Measurements from ENCODE around the gene R3HDM4. TPM values are rescaled to one million over a fixed set of nuclear protein-coding genes. Genes with fewer than 3 reads are reported as not detected.

Gene R3HDM4
- total and polyA plus RNA-seq, 9 of the 15 experiments (the other 6 are each of a cell fraction or from before 2014, with no cell fraction given) = 3.2 to 154 (median 59.0) TPM

GRCh38 chr19:953445-954271 lies 40.6 kb upstream of the R3HDM4 start (continued):
- TF ChIP-seq NR2C1 (IDR thresholded peaks at IDR 0.05) (no peak), NR2C1 (tag; IDR thresholded peaks at IDR 0.05) (no peak), TCF3 (CRISPR knock-in tag; IDR thresholded peaks at IDR 0.05) (no peak), OTX1 (CRISPR knock-in tag; IDR thresholded peaks at IDR 0.05) (no peak), E2F6 (IDR thresholded peaks at IDR 0.05; ENCODE audit: borderline replicate concordance in 1 of 2, extremely low read depth in 1 of 2, insufficient read depth in 1 of 2, insufficient read length in 1 of 2, low read depth in 1 of 2, low read length in 1 of 2, poor library complexity in 1 of 2, severe bottlenecking in 1 of 2) (peak in 1 of 2 experiments; percentile 71)

GRCh38 chr19:952680-953444 lies 39.8 kb upstream of the R3HDM4 start:
- 4% methylated on average over 15 of the region's 21 CpGs for WGBS (ENCODE audit: insufficient coverage, low coverage, missing lambda C conversion rate)
- ChIA-PET CTCF (ENCODE audit: low intra/inter-chr PET ratio) (interaction anchor here (0.6 kb wide), 1 partner anchor 34 kb away, joined by 3 read pairs; no protein-coding TSS in a partner anchor), POLR2A (interaction anchor here (1.1 to 1.3 kb wide), 3 partner anchors 9 to 11 kb away, joined by 4 to 8 read pairs (median 4); no protein-coding TSS in a partner anchor)
- H3K4me3 ChIP-seq = peak overlapping the region; percentile 28
- peaks cover 20% of the 10 kb centered on the region; the same call in 1 of the 3 replicates for H3K36me3 ChIP-seq (ENCODE audit: control insufficient read depth, insufficient read depth, low read length)
- H3K79me2 ChIP-seq (ENCODE audit: control insufficient read depth, insufficient read depth, low read length) = peaks cover 85% of the 10 kb centered on the region
- peak; percentile 94 for FAIRE-seq
- H3K27me3 ChIP-seq (ENCODE audit: control insufficient read depth in 2 of 2, insufficient read depth in 2 of 2, low read length in 2 of 2) = no peaks in the 10 kb centered on the region
- peak overlapping the region; percentile 76 to 83 for H3K9ac ChIP-seq (ENCODE audit: insufficient read depth in 1 of 2, low read depth in 2 of 2, low read length in 2 of 2)
- intact Hi-C loops (cut with micrococcal nuclease) (no loop called here), in situ Hi-C loops (cut with MboI) (no loop called here)
- no peaks in the 10 kb centered on the region for H3K9me3 ChIP-seq (replicated peaks; ENCODE audit: control insufficient read depth, insufficient read depth, low read depth, low read length)
- H3K4me2 ChIP-seq (ENCODE audit: insufficient read depth, low read length) = peak overlapping the region; percentile 73
- peak overlapping the region; percentile 96 for H3K27ac ChIP-seq (ENCODE audit: extremely low read depth, low read depth, low read length)
- no peak overlapping the region for H2AFZ ChIP-seq (ENCODE audit: low read depth, low read length)
- no peaks in the 10 kb centered on the region for H3K9me1 ChIP-seq (ENCODE audit: control insufficient read depth, insufficient read depth, low read length)
- H4K20me1 ChIP-seq (replicated peaks; ENCODE audit: control insufficient read depth, insufficient read depth, low read length) = no peaks in the 10 kb centered on the region
- H3K4me1 ChIP-seq (replicated peaks in 1 of 2; ENCODE audit: control insufficient read depth in 2 of 2, insufficient read depth in 2 of 2, low read length in 2 of 2) = peaks cover 51 to 88% of the 10 kb centered on the region in 2 experiments
- ATAC-seq = peak; percentile 57
- TSS peak; percentile 89 for BruUV-seq (replicated peaks)
- peak; percentile 54 to 81 (median 80) for DNase-seq (ENCODE audit: extremely low read depth in 1 of 4, low spot score in 3 of 4)
- TF ChIP-seq POLR2G (IDR thresholded peaks at IDR 0.05; ENCODE audit: low read depth, low read length) (peak; percentile 52; the same call in 1 of the 2 replicates), MLX (CRISPR knock-in tag; conservative IDR thresholded peaks at IDR 0.05) (no peak), MAZ (CRISPR knock-in tag; conservative IDR thresholded peaks at IDR 0.05 in 1 of 2, IDR thresholded peaks at IDR 0.05 in 1 of 2) (peak; percentile 36 to 45; a peak in 2 of 4 replicates), ZNF175 (CRISPR knock-in tag; IDR thresholded peaks at IDR 0.05; ENCODE audit: low read depth) (0 out of 2 replicates have a peak, but pooled peaks have one; percentile 60), GATAD2A (IDR thresholded peaks at IDR 0.05) (no peak), POLR3A (IDR thresholded peaks at IDR 0.05; ENCODE audit: borderline replicate concordance, extremely low read depth, insufficient read depth, insufficient read length) (no peak), CREB3L1 (IDR thresholded peaks at IDR 0.05; ENCODE audit: borderline replicate concordance, low read depth) (peak; percentile 30; the same call in 1 of the 2 replicates), SAFB2 (IDR thresholded peaks at IDR 0.05; ENCODE audit: borderline replicate concordance, low read depth, low read length, severe bottlenecking) (no peak)

Measured in K562 (cell line).